Parathyroid adenoma (tissue), 2 donors: ENCODE measurements around the gene DARS1.

ENCODE experiments used
- H2AFZ ChIP-seq: fragments of 300-600 bp; sonication (generic); one replicate; pipeline ENCODE4 v1.7.0; 2017; ENCODE audit warnings: antibody characterized with exemption, mild to moderate bottlenecking
- H3K27ac ChIP-seq: fragments of 300-600 bp; sonication (generic); one replicate; pipeline ENCODE4 v1.7.0; 2017
- H3K27me3 ChIP-seq: fragments of 300-600 bp; sonication (generic); one replicate; pipeline ENCODE4 v1.7.0; 2017; ENCODE audit warnings: low read length; ENCODE audit not compliant: control insufficient read depth, insufficient read depth
- H3K36me3 ChIP-seq: fragments of 300-600 bp; sonication (generic); one replicate; pipeline ENCODE4 v1.7.0; 2017; ENCODE audit warnings: low read length; ENCODE audit not compliant: control insufficient read depth, insufficient read depth
- H3K4me1 ChIP-seq: fragments of 300-600 bp; sonication (generic); one replicate; pipeline ENCODE4 v1.7.0; 2017; ENCODE audit warnings: control low read depth
- H3K4me2 ChIP-seq: fragments of 300-600 bp; sonication (generic); one replicate; pipeline ENCODE4 v1.7.0; 2017; ENCODE audit warnings: low read length
- H3K4me3 ChIP-seq: fragments of 300-600 bp; sonication (generic); one replicate; pipeline ENCODE4 v1.7.0; 2017; ENCODE audit warnings: low read depth, low read length
- H3K79me2 ChIP-seq: fragments of 300-600 bp; sonication (generic); one replicate; pipeline ENCODE4 v1.7.0; 2017; ENCODE audit warnings: control low read depth
- H3K9ac ChIP-seq: fragments of 300-600 bp; sonication (generic); one replicate; pipeline ENCODE4 v1.7.0; 2017; ENCODE audit warnings: mild to moderate bottlenecking
- H3K9me3 ChIP-seq: fragments of 300-600 bp; sonication (generic); one replicate; pipeline ENCODE4 v1.7.0; 2017; ENCODE audit warnings: low read length; ENCODE audit not compliant: control insufficient read depth
- TF ChIP-seq, protein P1 (sequence below): fragments of 300-600 bp; sonication (generic); IDR thresholded peaks from one replicate; pipeline ENCODE4 v1.7.0; 2017; ENCODE audit warnings: antibody characterized with exemption, mild to moderate bottlenecking
- donor health status: primary hyperparathyroidism.

DARS1 gene

DNA sequence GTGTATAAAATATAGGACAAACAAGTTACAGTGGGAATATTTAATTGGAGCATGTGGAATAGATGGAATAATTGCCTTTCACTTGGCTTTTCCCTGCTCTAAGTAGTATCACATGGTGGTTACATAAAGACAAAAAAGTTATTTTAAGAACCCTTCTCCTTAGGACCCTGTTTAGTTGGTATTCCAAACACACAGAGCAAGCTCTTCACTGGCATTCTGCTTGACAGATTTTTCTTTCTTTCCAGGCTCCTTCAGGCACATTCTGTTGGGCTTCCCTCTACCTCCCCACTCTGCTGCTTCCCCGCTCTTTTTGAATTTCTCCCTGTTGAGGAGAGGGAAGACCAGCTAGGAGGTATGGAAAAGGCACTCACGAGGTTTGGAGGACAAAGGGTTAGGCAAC, 29.0 kb upstream of the DARS1 start:
- Histone ChIP-seq H3K4me2 (no peak overlapping the region), H3K27ac (no peak overlapping the region), H3K4me1 (peaks cover 2% of the 10 kb centered on the region), H2AFZ (no peak overlapping the region), H3K27me3 (no peaks in the 10 kb centered on the region), H3K79me2 (no peaks in the 10 kb centered on the region), H3K4me3 (no peak overlapping the region), H3K9me3 (no peaks in the 10 kb centered on the region), H3K36me3 (no peaks in the 10 kb centered on the region), H3K9ac (no peak overlapping the region)
- TF ChIP-seq, protein P1, sequence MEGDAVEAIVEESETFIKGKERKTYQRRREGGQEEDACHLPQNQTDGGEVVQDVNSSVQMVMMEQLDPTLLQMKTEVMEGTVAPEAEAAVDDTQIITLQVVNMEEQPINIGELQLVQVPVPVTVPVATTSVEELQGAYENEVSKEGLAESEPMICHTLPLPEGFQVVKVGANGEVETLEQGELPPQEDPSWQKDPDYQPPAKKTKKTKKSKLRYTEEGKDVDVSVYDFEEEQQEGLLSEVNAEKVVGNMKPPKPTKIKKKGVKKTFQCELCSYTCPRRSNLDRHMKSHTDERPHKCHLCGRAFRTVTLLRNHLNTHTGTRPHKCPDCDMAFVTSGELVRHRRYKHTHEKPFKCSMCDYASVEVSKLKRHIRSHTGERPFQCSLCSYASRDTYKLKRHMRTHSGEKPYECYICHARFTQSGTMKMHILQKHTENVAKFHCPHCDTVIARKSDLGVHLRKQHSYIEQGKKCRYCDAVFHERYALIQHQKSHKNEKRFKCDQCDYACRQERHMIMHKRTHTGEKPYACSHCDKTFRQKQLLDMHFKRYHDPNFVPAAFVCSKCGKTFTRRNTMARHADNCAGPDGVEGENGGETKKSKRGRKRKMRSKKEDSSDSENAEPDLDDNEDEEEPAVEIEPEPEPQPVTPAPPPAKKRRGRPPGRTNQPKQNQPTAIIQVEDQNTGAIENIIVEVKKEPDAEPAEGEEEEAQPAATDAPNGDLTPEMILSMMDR, result no peak

DNA sequence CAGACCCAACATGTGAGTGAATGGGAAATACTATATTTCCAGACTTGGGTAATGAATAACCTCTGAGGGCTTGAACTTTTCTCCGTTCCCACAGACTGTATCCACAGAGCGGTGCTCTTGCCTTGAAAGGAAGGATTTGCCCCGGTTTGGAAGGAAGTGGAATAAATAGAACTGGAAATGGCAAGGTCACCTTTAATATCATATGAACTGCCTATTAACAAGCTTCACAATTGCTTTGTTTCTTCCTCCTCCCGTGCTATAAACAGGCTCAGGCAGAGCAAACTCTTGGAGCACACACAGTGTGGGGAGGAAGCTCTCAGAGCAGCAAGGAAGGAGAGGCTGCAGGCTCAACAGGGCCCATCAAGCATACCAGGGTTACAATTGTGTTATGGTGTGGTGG, 28.5 kb upstream of the DARS1 start:
- H3K27ac ChIP-seq, result no peak overlapping the region
- H3K27me3 ChIP-seq, result no peaks in the 10 kb centered on the region
- H2AFZ ChIP-seq, result no peak overlapping the region
- H3K9me3 ChIP-seq, result no peaks in the 10 kb centered on the region
- TF ChIP-seq, protein P1, result no peak
- H3K9ac ChIP-seq, result no peak overlapping the region
- H3K4me2 ChIP-seq, result no peak overlapping the region
- no peaks in the 10 kb centered on the region for H3K79me2 ChIP-seq
- H3K36me3 ChIP-seq, result no peaks in the 10 kb centered on the region
- H3K4me1 ChIP-seq, result no peaks in the 10 kb centered on the region
- H3K4me3 ChIP-seq, result no peak overlapping the region

DNA sequence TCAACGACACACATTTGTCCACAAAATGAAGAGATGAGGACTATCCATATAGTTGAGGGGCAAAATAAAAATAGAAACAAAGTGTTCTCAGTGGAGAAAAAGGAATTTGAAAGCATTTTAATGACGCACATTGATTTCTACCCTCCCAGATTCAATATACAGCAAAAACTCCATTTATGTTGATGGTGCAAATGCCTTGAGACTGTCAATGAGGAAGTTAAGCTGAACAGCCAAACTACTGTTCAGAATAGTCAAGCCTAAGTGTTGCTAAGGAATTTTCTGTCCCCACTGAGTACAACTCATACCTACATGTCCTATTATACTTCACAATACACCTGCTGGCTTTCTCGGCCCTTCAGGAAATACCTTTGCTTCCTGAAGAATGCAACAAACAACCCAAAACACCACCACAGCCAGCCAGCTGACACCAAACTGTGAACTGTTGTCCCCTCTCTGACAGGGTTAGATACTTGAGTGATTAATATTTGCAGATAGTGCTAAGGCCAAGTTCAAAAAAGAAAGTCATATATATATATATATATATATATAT, 27.8 kb upstream of the DARS1 start:
- no peak overlapping the region for H3K4me3 ChIP-seq
- H3K4me2 ChIP-seq, result no peak overlapping the region
- H3K79me2 ChIP-seq, result no peaks in the 10 kb centered on the region
- no peaks in the 10 kb centered on the region for H3K27me3 ChIP-seq
- H3K36me3 ChIP-seq, result no peaks in the 10 kb centered on the region
- H3K9ac ChIP-seq, result no peak overlapping the region
- H3K4me1 ChIP-seq, result no peaks in the 10 kb centered on the region
- no peak overlapping the region for H3K27ac ChIP-seq
- no peaks in the 10 kb centered on the region for H3K9me3 ChIP-seq
- no peak overlapping the region for H2AFZ ChIP-seq
- TF ChIP-seq, protein P1, result no peak

DNA sequence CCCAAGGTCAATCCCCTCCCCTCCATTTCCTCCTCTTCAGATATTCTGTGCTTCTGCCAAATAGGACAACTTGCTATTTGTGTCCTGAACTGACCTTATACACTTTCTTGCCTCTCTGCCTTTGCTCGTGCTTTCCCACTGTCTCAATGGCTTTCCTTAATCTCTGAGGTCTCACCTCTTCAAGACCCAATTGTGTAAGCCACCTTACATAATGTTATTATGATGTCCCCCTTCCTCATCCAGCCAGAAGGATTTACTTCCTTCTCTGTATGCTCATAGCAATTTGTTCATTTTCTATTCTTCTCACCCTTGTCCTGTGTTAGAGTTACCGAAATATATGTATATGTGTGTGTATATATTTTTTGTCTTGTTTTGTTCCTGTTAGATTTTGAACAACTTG, 26.9 kb upstream of the DARS1 start:
- TF ChIP-seq, protein P1, result no peak
- Histone ChIP-seq H3K79me2 (no peaks in the 10 kb centered on the region), H3K9ac (no peak overlapping the region), H3K9me3 (no peaks in the 10 kb centered on the region), H3K4me1 (no peaks in the 10 kb centered on the region), H3K36me3 (no peaks in the 10 kb centered on the region), H3K4me2 (no peak overlapping the region), H3K4me3 (no peak overlapping the region), H3K27me3 (no peaks in the 10 kb centered on the region), H2AFZ (no peak overlapping the region), H3K27ac (no peak overlapping the region)

DNA sequence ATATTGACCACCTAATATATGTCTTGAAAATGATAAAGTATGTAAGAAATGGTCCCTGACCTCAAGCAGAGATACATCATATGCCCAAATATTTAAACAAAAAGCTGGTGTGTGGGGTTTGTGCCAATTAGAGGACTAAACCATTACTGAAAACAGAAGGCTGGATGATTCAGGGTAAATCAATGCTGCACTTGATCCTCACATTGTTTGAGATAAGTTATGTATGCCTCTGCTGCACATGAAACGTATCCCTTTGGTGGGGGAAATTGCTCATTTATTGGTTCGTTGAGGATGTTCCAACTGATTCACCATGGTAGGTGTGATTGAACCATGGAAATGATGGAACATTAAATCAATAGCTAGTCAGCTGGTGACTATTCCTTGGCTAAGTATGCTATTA, 24.7 kb upstream of the DARS1 start:
- Histone ChIP-seq H2AFZ (no peak overlapping the region), H3K27me3 (no peaks in the 10 kb centered on the region), H3K9me3 (no peaks in the 10 kb centered on the region), H3K36me3 (no peaks in the 10 kb centered on the region), H3K4me1 (no peaks in the 10 kb centered on the region), H3K9ac (no peak overlapping the region), H3K4me3 (no peak overlapping the region), H3K4me2 (no peak overlapping the region), H3K27ac (no peak overlapping the region), H3K79me2 (no peaks in the 10 kb centered on the region)
- TF ChIP-seq, protein P1, result no peak
